ENCODE data around the gene CELF4.

- no peak for TF ChIP-seq REST (IDR thresholded peaks at IDR 0.05; ENCODE audit: insufficient read depth in 1 of 2, low read depth in 2 of 2, low read length in 1 of 2)
- TF ChIP-seq CTCF (IDR thresholded peaks at IDR 0.05), result no peak
- no peak for TF ChIP-seq POLR2AphosphoS5 (IDR thresholded peaks at IDR 0.05; ENCODE audit: low read depth, low read length)
- TF ChIP-seq SIN3A (IDR thresholded peaks at IDR 0.05; ENCODE audit: borderline replicate concordance, insufficient read depth, low read depth, low read length), result no peak
- no peak for TF ChIP-seq TCF7L2 (IDR thresholded peaks at IDR 0.05; ENCODE audit: low read depth, low read length)
Measured at GRCh38 chr18:37536656-37537055, 28.9 kb downstream of the CELF4 start.
